Body of pancreas (tissue), 4 donors: Measurements from ENCODE around the gene BPIFA2.

Experiments
- POLR2A ChIP-seq, 3 donors: fragments of 450-650 bp; IDR thresholded peaks; one replicate each; pipeline ENCODE4 v1.6.1; 2016; ENCODE audit warnings: antibody characterized with exemption in 3 of 3, mild to moderate bottlenecking in 2 of 3
- TF ChIP-seq, protein P1 (sequence below), 7 experiments: fragments of 450-650 bp in 4 of 7; fragments of 200-600 bp in 3 of 7; sonication (generic) in 3 of 7; IDR thresholded peaks; one replicate each; pipeline ENCODE4 v1.5.1; 2016 to 2019; ENCODE audit warnings: antibody characterized with exemption in 7 of 7

DNA sequence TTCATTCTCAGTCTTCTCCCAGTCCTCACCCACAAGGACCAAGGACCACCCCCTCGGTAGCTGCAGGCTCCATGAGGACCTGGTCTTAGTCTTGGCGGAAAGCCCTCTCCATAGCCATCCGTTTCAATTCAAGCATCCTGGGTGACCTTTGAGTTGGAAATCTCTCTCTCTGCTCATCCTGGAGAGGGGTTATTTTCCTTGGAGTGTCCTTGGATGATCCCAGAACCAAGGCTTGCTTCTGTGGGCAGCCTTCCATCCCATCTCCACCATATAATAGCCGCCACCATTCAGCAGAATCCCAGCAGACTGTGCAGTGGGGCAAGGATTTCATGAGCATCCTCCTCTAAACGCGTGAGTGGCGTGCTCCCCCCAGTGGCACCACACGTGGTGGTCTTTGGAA lies at the start of gene BPIFA2:
- TF ChIP-seq, protein P1, sequence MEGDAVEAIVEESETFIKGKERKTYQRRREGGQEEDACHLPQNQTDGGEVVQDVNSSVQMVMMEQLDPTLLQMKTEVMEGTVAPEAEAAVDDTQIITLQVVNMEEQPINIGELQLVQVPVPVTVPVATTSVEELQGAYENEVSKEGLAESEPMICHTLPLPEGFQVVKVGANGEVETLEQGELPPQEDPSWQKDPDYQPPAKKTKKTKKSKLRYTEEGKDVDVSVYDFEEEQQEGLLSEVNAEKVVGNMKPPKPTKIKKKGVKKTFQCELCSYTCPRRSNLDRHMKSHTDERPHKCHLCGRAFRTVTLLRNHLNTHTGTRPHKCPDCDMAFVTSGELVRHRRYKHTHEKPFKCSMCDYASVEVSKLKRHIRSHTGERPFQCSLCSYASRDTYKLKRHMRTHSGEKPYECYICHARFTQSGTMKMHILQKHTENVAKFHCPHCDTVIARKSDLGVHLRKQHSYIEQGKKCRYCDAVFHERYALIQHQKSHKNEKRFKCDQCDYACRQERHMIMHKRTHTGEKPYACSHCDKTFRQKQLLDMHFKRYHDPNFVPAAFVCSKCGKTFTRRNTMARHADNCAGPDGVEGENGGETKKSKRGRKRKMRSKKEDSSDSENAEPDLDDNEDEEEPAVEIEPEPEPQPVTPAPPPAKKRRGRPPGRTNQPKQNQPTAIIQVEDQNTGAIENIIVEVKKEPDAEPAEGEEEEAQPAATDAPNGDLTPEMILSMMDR (IDR thresholded peaks at IDR 0.05), result no peak
- TF ChIP-seq POLR2A (IDR thresholded peaks at IDR 0.05), result no peak
